HG02610 (cell line): Measurements from ENCODE around the gene CNTRL.
A peak's percentile ranks its signal among the peaks of the same experiment; 100 is the strongest.
"Not testable (repeated sequence)": the region's sequence is repeated elsewhere in the genome, so short reads cannot be mapped to it uniquely, and the experiment has no call there.

ENCODE experiments used
- ATAC-seq: cut with Tn5 transposase; IDR thresholded peaks from one replicate; pipeline ENCODE4 v1.9.1; 2021; ENCODE audit warnings: mild to moderate bottlenecking, moderate library complexity; ENCODE audit not compliant: unreplicated experiment

CNTRL gene

GRCh38 chr9:121123816-121124535 lies 49.2 kb downstream of the CNTRL start:
- ATAC-seq = no peak

- ATAC-seq = no peak
These were observed 50.8 kb downstream of the CNTRL start for GRCh38 chr9:121125590-121125989.

- ATAC-seq = not testable (repeated sequence)
These were observed 54.6 kb downstream of the CNTRL start for GRCh38 chr9:121129384-121129783.

GRCh38 chr9:121133104-121133816 lies 58.5 kb downstream of the CNTRL start:
- no peak for ATAC-seq

- ATAC-seq = no peak
These were observed 60.9 kb downstream of the CNTRL start for GRCh38 chr9:121135642-121136041.

- no peak for ATAC-seq
These were observed 63.8 kb downstream of the CNTRL start for GRCh38 chr9:121138561-121138960.

GRCh38 chr9:121138973-121139372 lies 64.2 kb downstream of the CNTRL start:
- ATAC-seq = no peak

- no peak for ATAC-seq
These were observed 65.4 kb downstream of the CNTRL start for GRCh38 chr9:121140162-121140561.

- ATAC-seq = no peak
These were observed 66.6 kb downstream of the CNTRL start for GRCh38 chr9:121141306-121141705.

GRCh38 chr9:121141706-121142105 lies 67.0 kb downstream of the CNTRL start:
- no peak for ATAC-seq

- no peak for ATAC-seq
These were observed 69.0 kb downstream of the CNTRL start for GRCh38 chr9:121143771-121144170.

- ATAC-seq = no peak
These were observed 69.7 kb downstream of the CNTRL start for GRCh38 chr9:121144482-121144881.

GRCh38 chr9:121150188-121150587 lies 75.4 kb downstream of the CNTRL start:
- no peak for ATAC-seq

- no peak for ATAC-seq
These were observed 78.9 kb downstream of the CNTRL start for GRCh38 chr9:121153642-121154041.

- ATAC-seq = no peak
These were observed 80.0 kb downstream of the CNTRL start for GRCh38 chr9:121154782-121155181.

- peak; percentile 83 for ATAC-seq
These were observed 81.5 kb downstream of the CNTRL start for GRCh38 chr9:121156263-121156731.

GRCh38 chr9:121157939-121158338 lies 83.2 kb downstream of the CNTRL start:
- ATAC-seq = no peak

- ATAC-seq = no peak
These were observed 85.3 kb downstream of the CNTRL start for GRCh38 chr9:121160025-121160424.

GRCh38 chr9:121168052-121168451 lies 93.3 kb downstream of the CNTRL start:
- no peak for ATAC-seq

GRCh38 chr9:121169094-121169601 lies 94.4 kb downstream of the CNTRL start:
- no peak for ATAC-seq

GRCh38 chr9:121171236-121171635 lies 96.5 kb downstream of the CNTRL start:
- no peak for ATAC-seq
